Adipocyte (in vitro differentiated cells): Measurements from ENCODE around the gene DHX35.

ENCODE experiments used
- DNase-seq: peaks from one replicate; pipeline ENCODE4 v3.0.0-alpha.2; 2015; ENCODE audit warnings: low read depth
- H3K27me3 ChIP-seq: replicated peaks from 2 replicates; pipeline ENCODE4 v1.7.0; 2013; ENCODE audit warnings: mild to moderate bottlenecking, low read length, moderate library complexity; ENCODE audit not compliant: control insufficient read depth, insufficient read depth
- H3K36me3 ChIP-seq: 2 replicates; pipeline ENCODE4 v1.7.0; 2013; ENCODE audit warnings: low read length, mild to moderate bottlenecking, moderate library complexity; ENCODE audit not compliant: control insufficient read depth, insufficient read depth, severe bottlenecking
- H3K4me1 ChIP-seq: 2 replicates; pipeline ENCODE4 v1.7.0; 2013; ENCODE audit warnings: mild to moderate bottlenecking, low read length, moderate library complexity; ENCODE audit not compliant: control insufficient read depth, insufficient read depth
- H3K4me3 ChIP-seq: 2 replicates; pipeline ENCODE4 v1.7.0; 2013; ENCODE audit warnings: mild to moderate bottlenecking, low read length, moderate library complexity
- H3K9ac ChIP-seq: 2 replicates; pipeline ENCODE4 v1.7.0; 2013; ENCODE audit warnings: mild to moderate bottlenecking, low read length, moderate library complexity
- H3K9me3 ChIP-seq: 2 replicates; pipeline ENCODE4 v1.7.0; 2013; ENCODE audit warnings: mild to moderate bottlenecking, low read length, moderate library complexity; ENCODE audit not compliant: control insufficient read depth

The DHX35 gene

GRCh38 chr20:39089029-39089428 is 126.9 kb downstream of the DHX35 start:
- no peaks in the 10 kb centered on the region for H3K36me3 ChIP-seq
- no peak overlapping the region for H3K4me3 ChIP-seq
- peaks cover 11% of the 10 kb centered on the region for H3K9me3 ChIP-seq
- no peak for DNase-seq
- peaks cover 22% of the 10 kb centered on the region for H3K27me3 ChIP-seq
- H3K4me1 ChIP-seq = no peaks in the 10 kb centered on the region
- H3K9ac ChIP-seq = no peak overlapping the region
